HG03039 (cell line): ENCODE results near the gene PNPLA6.

ENCODE experiments used
- ATAC-seq: cut with Tn5 transposase; IDR thresholded peaks from one replicate; pipeline ENCODE4 v1.9.1; 2021; ENCODE audit warnings: mild to moderate bottlenecking, moderate library complexity; ENCODE audit not compliant: unreplicated experiment

The PNPLA6 gene

GRCh38 chr19:7535047-7535997, at the start of gene PNPLA6:
PNPLA6 (plus strand) TSS chr19:7535717; CDS start chr19:7535789, 72 bp downstream.
- peak; percentile 69 for ATAC-seq

GRCh38 chr19:7486923-7487322, 48.6 kb upstream of the PNPLA6 start:
- ATAC-seq, result no peak

GRCh38 chr19:7488736-7489353, 46.7 kb upstream of the PNPLA6 start, which contains the start of gene PEX11G:
PEX11G (minus strand) TSS chr19:7489035; CDS start chr19:7489010, 25 bp downstream.
- ATAC-seq, result peak; percentile 56

- no peak for ATAC-seq
Observed at GRCh38 chr19:7489609-7490044, 45.9 kb upstream of the PNPLA6 start.

GRCh38 chr19:7492142-7492541, 43.4 kb upstream of the PNPLA6 start:
- ATAC-seq, result no peak

- ATAC-seq, result no peak
Observed at GRCh38 chr19:7492558-7492957, 43.0 kb upstream of the PNPLA6 start.

GRCh38 chr19:7494416-7495098, 41.0 kb upstream of the PNPLA6 start:
- no peak for ATAC-seq

GRCh38 chr19:7497292-7497691, 38.2 kb upstream of the PNPLA6 start:
- ATAC-seq, result no peak

GRCh38 chr19:7500811-7501450, 34.6 kb upstream of the PNPLA6 start:
- no peak for ATAC-seq

GRCh38 chr19:7502552-7502951, 33.0 kb upstream of the PNPLA6 start:
- ATAC-seq, result no peak

- no peak for ATAC-seq
Observed at GRCh38 chr19:7504684-7505083, 30.8 kb upstream of the PNPLA6 start.

- ATAC-seq, result no peak
Observed at GRCh38 chr19:7505288-7505681, 30.2 kb upstream of the PNPLA6 start.

GRCh38 chr19:7505682-7506384, 29.7 kb upstream of the PNPLA6 start:
- ATAC-seq, result no peak

- no peak for ATAC-seq
Observed at GRCh38 chr19:7506385-7507328, 28.9 kb upstream of the PNPLA6 start.

- no peak for ATAC-seq
Observed at GRCh38 chr19:7507884-7508283, 27.6 kb upstream of the PNPLA6 start.

GRCh38 chr19:7509625-7510024, 25.9 kb upstream of the PNPLA6 start:
- ATAC-seq, result no peak

GRCh38 chr19:7512400-7512851, 23.1 kb upstream of the PNPLA6 start:
- no peak for ATAC-seq

- ATAC-seq, result no peak
Observed at GRCh38 chr19:7513809-7514642, 21.5 kb upstream of the PNPLA6 start.
